Myocyte (in vitro differentiated cells): ENCODE measurements around the gene DNAJB2. TPM values are rescaled to one million over a fixed set of nuclear protein-coding genes. Genes with fewer than 3 reads are reported as not detected.

ENCODE experiments used
- DNase-seq: peaks from one replicate; pipeline ENCODE4 v3.0.0-alpha.2; 2012; ENCODE audit warnings: low read depth
- polyA plus RNA-seq: library from polyadenylated mRNA; unstranded; fragments of >200 nt; gene quantifications from one replicate; pipeline ENCODE4 v1.2.1, GENCODE V29; 2012; ENCODE audit warnings: missing spikeins
- total RNA-seq: library from RNA; depleted of rRNA; stranded (reverse); fragments of >200 nt; gene quantifications from 2 replicates; pipeline ENCODE4 v1.2.3, GENCODE V29; 2014

The DNAJB2 gene
- total RNA-seq = 40.1 and 80.0 TPM in 2 replicates
- 57.2 TPM for polyA plus RNA-seq

DNA sequence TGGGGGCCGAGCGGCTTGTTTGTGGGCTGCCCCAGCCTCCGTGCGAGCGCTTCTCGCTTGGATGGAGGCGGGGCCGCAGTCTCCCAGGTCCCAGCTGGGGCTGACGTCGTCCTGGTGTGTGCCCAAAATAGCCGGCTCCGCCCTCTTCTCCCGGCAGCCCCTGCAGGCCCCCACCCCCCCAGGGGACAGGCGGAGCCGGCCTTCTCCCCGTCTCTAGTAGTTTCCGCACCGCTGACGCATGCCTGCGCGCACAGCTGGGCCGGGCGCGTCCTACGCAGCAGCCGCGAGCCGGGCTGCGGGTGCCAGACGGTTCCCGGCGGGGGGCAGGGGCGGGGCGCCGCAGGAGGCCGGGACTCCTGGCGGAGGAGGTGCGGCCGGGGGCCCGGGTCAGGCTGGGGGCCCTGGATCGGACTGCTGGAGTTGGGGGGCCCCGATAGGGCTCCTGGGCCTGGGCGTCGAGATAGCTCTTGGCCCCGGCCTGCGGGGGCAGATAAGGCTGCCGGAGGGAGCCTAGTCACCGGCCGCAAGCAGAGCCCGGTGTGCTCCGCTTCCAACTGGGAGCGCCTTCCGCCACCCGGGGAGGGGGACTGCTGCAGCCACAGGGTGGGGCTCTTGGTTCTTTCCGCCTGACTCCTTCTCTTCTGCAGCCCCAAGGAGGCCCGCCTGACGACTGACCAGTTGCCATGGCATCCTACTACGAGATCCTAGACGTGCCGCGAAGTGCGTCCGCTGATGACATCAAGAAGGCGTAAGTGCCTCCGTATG, at the start of gene DNAJB2:
TSS of gene DNAJB2 (plus strand) at position 216 of the 765 bp plus-strand sequence. CDS start at position 684, 468 bp downstream.
- DNase-seq = peak; percentile 99

GRCh38 chr2:219230059-219230540, 49.1 kb upstream of the DNAJB2 start:
- no peak for DNase-seq

DNA sequence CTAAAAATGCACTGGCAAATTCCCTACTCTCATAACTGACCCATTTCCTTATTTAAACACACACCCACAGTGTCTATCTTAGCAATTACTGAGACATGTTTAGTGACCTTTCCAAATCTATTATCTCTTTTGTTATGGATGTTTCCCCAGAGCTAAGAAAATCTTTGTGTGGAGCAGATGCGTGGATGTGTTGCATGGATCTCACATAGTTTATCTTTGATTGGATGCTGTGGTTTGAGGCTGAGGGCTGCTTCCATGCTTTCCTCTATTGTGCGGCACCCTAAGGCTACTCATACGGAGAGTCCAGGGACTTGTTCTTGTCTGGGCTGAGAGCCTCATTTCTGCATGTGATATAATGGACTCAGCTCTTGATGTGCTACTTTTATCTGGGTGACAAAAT, 44.8 kb upstream of the DNAJB2 start:
- DNase-seq = no peak

- DNase-seq = no peak
Measured at GRCh38 chr2:219243291-219243761, 35.8 kb upstream of the DNAJB2 start.

DNA sequence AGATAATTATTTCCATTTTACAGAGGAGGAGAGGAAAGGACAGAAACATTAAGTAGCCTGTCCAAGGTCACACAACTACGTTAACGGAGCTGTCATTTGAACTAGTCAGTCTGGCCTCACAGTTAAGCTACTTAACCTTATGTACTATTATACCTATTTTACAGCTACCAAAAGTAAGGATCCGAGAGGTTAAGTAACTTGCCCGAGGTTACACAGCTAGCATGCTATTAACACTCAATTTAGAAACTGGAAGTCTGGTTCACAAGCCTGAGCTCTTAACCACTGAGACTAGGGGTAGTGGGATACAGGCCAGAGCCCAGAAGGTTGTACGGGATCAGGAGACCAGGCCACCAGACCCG, 34.4 kb upstream of the DNAJB2 start:
- no peak for DNase-seq

- DNase-seq = peak; percentile 95
Measured at GRCh38 chr2:219245148-219245898, 33.8 kb upstream of the DNAJB2 start, which contains the start of the genes GLB1L and STK16. GLB1L (minus strand) TSS chr2:219245444; CDS start chr2:219243573, 1,871 bp downstream. STK16 (plus strand) TSS chr2:219245479; CDS start chr2:219246000, 521 bp downstream.

- DNase-seq = no peak
Measured at GRCh38 chr2:219245899-219246230, 33.3 kb upstream of the DNAJB2 start.

GRCh38 chr2:219246559-219246958, 32.6 kb upstream of the DNAJB2 start:
- no peak for DNase-seq

- no peak for DNase-seq
Measured at GRCh38 chr2:219247678-219248642, 31.2 kb upstream of the DNAJB2 start.

- no peak for DNase-seq
Measured at GRCh38 chr2:219248845-219249202, 30.3 kb upstream of the DNAJB2 start.

- peak; percentile 89 for DNase-seq
Measured at GRCh38 chr2:219249203-219249980, 29.8 kb upstream of the DNAJB2 start.

DNA sequence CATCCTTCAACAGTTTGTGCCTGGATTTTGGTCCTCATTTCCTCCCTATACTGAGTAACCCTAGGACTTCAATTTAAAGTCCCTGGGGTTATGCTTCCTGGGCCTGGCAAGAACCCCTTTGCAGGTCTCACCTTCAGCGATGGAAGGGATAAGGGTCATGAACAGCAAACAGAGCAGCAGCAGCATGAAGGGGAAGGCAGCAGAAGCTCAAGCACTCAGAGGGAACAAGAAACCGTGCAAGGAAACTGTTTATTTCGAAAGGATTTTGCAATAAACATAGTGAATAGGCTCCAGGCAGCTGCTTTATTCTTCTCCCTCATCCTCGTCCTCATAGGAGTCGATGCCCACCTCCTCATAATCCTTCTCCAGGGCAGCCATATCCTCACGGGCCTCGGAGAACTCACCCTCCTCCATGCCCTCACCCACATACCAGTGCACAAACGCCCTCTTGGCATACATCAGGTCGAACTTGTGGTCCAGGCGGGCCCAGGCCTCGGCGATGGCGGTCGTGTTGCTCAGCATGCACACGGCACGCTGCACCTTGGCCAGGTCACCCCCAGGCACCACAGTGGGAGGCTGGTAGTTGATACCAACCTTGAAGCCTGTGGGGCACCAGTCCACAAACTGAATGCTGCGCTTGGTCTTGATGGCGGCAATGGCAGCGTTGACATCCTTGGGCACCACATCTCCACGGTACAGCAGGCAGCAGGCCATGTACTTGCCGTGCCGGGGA, 29.0 kb upstream of the DNAJB2 start:
- DNase-seq = no peak

DNA sequence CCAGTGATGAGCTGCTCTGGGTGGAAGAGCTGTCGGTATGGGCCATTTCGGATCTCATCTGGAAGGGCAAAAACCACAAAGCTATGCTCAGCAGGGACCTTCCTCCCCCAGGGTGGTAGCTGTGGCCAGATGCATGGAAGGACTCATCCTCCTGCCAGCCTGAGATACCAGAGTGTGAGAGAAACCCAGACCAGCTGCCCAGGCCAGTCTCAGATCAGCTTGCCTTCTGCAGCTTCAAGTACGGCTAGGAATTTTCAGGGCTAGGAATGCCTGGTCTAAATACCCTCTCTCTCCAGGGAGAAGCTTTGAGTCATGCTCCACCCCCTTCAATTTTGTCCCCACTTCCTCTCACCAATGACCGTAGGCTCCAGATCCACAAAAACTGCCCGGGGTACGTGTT, 27.5 kb upstream of the DNAJB2 start:
- DNase-seq = peak; percentile 97

- no peak for DNase-seq
Measured at GRCh38 chr2:219252084-219252483, 27.1 kb upstream of the DNAJB2 start.

- DNase-seq = no peak
Measured at GRCh38 chr2:219252570-219252899, 26.6 kb upstream of the DNAJB2 start.

GRCh38 chr2:219252900-219253752, 26.0 kb upstream of the DNAJB2 start, which contains the start of gene TUBA4B:
TUBA4B (plus strand) TSS chr2:219253243; CDS start chr2:219253408, 165 bp downstream.
- DNase-seq = peak; percentile 90

GRCh38 chr2:219253753-219254589, 25.2 kb upstream of the DNAJB2 start, which contains the start of gene TUBA4A:
TUBA4A (minus strand) TSS chr2:219253918; CDS start chr2:219253858, 60 bp downstream.
- peak; percentile 81 for DNase-seq
